ENCODE measurements around the gene PNCK. TPM values are rescaled to one million over a fixed set of nuclear protein-coding genes. Genes with fewer than 3 reads are reported as not detected.

The PNCK gene
- total and polyA plus RNA-seq, 2 of the 13 experiments (the other 11 are each of a cell fraction or from before 2014, with no cell fraction given), result 33.1 TPM; not detected in 1

DNA sequence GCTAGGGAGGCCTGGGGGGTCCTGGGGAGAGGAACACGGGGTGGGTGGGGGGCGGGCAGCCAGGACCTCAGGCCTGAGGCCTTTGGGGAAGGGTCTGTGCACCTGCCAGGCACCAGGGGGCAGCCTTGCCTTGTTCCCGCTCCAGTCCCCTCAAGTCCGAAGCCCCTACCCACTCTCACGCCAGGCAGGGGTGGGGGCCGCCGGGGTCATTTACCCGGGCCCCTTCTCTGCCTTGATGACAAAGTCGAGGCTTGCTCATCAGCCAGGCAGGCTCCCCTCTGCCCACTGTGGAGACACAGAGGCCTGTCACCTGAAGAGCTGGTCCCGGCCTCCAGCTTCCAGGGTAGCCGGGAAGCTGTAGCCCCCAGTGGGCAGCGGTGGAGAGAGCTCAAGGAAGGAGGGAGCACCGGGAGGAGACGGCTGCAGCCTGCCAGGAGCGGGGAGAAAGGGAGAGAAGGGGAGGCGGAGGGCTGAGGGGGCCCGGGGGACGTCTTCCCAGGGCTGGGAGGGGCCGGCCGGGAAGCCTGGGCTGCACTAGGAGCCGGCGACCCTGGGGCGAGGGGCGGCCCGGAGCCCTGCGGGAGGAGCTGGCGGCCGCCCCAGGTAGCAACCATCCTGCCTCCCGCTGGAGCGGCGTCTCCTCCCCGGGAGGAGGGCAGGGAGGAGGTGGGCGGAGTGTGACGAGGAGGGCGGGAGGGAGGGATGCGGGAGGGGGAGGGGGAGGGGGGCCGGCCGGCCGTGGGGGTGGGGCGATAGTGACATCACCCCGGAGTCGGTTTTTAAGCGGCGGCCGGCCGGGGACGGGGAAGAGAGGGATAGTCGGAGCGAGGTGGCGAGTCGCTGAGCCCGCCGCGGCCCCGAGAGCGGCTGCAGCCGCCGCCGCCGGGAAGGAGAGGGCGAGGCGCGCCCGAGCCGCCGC, 13.8 kb upstream of the PNCK start, which contains the start of gene SLC6A8 (continued):
- no peak for TF ChIP-seq TRAFD1 (CRISPR knock-in tag; IDR thresholded peaks at IDR 0.05; ENCODE audit: borderline replicate concordance)
- TF ChIP-seq PAXIP1 (CRISPR knock-in tag; conservative IDR thresholded peaks at IDR 0.05), result no peak
- no peak for TF ChIP-seq ZNF230 (CRISPR knock-in tag; IDR thresholded peaks at IDR 0.05)
- TF ChIP-seq, protein P1, sequence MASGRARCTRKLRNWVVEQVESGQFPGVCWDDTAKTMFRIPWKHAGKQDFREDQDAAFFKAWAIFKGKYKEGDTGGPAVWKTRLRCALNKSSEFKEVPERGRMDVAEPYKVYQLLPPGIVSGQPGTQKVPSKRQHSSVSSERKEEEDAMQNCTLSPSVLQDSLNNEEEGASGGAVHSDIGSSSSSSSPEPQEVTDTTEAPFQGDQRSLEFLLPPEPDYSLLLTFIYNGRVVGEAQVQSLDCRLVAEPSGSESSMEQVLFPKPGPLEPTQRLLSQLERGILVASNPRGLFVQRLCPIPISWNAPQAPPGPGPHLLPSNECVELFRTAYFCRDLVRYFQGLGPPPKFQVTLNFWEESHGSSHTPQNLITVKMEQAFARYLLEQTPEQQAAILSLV (CRISPR knock-in tag; IDR thresholded peaks at IDR 0.05; ENCODE audit: borderline replicate concordance), result no peak
- no peak for TF ChIP-seq MYNN (CRISPR knock-in tag; IDR thresholded peaks at IDR 0.05; ENCODE audit: low read depth)
- TF ChIP-seq PHF21A (CRISPR knock-in tag; IDR thresholded peaks at IDR 0.05), result 0 out of 2 replicates have a peak, but pooled peaks have one; percentile 19
- TF ChIP-seq HOXA3 (CRISPR knock-in tag; IDR thresholded peaks at IDR 0.05), result no peak

Data from HepG2 (cell line).